Middle frontal gyrus (tissue), 1 donor: ENCODE data around the gene INPP4B.

Experiments used
- DNase-seq: peaks from one replicate; pipeline ENCODE4 v3.0.0-alpha.2; 2015; ENCODE audit warnings: low spot score; ENCODE audit errors: extremely low spot score

The INPP4B gene

DNA sequence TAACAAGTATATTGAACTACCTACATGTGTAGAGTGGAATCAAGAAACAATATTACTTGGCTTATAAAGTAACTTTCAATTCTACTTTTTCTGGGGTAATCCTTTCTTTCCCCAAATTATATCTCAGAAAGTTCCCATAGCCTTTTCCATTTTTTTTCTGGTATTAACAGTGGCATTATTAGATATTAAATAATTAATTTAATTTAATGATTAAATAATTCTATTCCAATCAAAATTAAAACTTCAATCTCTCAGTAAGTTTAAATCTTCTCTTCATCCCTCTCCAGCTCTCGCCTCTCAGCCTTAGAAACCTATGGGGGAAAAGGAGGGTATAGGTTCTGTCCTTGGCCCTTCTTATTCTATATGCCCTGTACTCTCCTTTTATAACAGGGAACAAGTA, 262.4 kb downstream of the INPP4B start:
- no peak for DNase-seq

DNA sequence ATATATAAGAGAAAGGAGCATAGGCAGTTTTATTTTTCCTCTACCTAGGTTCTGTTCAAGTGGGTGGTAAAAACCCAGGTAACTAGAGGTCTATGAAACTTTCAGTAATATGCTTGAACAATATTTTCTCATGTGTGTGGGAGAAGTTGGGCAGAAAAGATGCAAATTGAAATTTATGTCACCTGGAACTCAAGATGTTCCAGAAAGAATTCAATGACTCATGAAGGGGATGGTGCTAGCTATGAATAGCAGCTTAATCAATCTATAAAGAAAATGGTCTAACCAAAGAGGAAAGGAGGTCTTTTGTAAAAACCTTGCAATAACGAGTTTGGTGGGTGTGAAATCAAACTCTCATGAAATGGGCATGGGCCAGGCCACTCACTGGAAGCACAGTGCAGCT, 263.8 kb downstream of the INPP4B start:
- DNase-seq = no peak

DNA sequence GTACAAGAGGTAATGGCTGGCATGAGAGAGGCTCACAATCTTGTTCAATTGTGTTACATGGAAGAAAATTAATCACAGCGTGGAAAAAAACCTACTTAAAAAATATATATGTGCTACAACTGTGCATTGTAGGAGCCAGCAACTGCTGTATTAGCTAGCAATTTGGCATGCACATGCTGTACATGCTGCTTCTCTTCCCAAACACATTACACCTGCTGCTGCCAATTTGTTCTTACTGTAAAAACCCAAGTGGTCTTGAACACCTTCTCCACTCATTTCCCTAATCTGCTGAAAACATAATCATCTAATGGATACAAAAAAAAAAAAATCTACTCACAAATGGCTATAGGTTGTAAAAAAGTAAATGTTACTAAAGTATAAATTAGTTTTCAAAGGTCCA, 264.2 kb downstream of the INPP4B start:
- no peak for DNase-seq

DNA sequence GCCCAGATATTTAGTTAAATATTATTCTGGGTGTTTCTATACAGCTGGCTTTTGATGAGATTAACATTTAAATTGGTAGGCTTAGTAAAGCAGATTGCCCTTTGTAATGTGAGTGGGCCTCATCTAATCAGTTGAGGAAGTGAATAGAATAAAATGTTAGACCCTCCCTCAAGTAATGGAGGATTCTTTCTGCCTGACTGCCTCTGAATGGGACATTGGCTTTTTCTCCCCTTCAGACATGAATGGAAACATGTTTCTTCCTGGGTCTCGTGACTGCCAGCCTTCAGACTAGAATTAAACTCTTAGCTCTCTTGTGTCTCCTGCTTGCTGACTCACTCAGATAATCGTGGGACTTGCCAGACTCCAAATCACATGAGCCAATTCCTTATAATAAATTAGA, 266.7 kb downstream of the INPP4B start:
- DNase-seq = no peak

DNA sequence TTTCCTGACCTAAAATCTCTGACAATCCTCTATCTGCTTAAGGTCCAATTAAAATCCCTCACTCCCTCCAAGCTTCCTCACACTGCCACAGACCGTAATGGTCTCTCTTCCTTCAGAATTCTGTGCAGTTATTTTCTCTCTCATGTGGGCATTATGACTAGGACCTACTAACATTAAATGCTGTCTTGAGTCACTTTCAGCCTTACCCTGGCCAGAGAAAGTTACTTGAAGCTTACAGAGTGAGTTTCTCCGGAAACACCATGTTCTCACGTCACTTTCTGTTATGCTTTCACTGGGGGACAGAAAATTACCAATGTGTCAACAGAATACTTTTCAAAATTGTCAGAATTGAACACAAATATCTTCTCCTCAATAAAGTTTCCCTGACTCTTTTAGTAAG, 271.8 kb downstream of the INPP4B start:
- no peak for DNase-seq

DNA sequence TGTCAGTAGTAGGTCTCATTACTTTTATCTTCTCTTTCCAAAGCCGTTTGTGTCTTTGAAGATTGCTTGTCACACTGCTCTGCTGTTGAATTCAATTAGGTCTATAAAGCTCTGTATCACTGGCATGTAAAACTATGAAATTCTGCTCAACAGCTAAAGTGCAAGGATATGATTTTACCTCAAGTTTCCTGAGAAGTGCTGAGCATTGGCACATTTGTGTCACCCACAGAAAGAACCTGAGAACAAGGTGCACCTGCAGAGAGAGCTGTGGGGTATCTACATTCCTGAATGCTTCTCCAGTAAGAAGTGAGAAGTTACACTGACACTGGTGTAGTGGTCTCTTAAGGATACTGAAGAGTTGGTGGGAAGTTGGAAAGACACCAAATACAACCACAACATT, 274.0 kb downstream of the INPP4B start:
- DNase-seq = no peak

DNA sequence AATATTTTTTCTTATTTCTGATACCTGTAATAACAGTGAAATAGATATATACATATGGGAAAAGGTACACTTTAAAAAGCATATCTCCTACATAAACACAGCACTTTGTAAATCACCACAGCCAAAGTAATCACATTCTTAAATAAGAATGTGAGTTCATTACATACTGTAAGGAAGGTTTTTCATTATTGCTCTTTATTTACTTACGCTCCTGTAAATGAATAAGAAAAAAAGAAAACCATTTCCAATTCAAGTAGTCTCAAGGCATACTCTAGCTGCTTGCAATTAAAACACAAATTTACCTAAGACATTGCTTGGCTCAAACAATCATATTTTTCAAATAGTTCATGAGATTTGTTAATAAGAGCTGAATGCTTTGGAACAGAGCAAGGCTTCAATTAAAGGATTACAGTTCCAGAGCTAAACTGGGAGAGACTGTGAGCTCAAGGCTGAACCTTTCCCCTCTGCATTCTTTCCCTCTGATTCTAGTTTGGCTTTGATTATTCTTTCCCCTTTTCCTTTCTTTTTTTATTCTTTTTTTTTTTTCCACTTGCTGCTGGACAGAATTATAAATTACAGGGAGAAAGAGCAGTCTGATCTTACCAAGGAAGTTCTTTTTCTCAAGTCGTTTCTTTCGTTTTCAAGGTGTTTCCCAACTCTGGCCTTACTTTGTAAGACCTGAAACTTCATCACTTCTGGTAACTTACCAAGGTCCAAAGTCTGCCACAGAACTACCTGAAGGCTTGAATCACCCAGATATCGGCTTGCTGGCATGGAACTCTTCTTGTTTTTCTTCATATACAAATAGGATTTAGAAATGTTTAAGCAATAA, 278.3 kb downstream of the INPP4B start:
- no peak for DNase-seq

DNA sequence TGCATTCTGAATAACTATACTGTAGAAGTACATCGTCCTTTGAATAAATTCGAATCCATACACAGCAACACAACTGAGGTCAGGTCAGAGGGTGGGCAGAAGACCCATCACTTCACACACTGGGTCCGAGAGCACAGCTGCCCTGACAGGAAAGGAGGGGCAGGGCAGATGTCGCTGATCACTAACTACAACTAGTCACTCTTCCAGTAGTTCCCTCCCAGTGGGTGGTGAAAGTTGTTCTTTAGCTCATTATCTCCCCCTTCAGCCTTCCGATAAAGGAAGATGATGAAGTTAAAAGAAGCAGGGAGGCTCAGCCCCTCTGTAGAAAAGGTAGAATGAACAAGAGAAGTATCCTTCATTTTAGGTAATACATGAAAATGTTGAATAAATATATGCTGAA, 278.9 kb downstream of the INPP4B start:
- DNase-seq = no peak

DNA sequence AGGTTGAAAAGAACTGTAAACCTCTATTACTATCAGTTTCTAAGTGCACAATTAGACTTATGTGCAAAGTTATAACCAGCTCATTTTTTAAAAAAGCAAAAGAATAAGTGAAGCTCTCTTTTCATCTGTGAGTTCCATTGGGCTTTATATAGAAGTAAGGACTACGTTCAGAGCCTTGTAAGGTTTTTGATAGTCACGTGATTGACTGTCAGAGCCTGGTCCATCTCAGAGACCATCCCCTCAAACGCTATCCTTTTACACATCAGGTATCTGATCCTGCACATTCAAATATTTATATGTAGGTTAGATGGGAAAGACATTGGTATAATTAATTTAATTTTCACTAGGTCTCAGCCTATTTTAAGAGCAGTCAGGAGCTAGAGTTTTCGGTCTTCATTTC, 279.3 kb downstream of the INPP4B start:
- no peak for DNase-seq

DNA sequence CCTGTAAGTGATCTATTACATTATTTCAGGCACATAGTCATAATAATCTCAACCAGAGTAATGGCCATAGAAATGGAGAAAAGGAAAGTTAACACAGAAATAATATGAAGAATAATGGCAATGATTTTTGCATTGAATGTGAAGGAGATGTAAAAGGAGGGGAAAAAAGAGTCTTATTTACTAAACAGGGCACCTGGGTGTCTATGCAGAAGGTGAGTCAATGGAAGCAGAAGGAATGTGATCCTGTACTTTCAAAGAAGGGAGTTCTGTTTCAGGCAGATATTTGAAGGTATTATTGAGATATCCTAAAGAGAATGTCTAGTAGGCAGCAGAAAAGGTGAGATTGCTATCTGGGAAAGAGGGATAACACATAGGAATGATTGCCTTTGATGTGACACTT, 279.9 kb downstream of the INPP4B start:
- DNase-seq = no peak

DNA sequence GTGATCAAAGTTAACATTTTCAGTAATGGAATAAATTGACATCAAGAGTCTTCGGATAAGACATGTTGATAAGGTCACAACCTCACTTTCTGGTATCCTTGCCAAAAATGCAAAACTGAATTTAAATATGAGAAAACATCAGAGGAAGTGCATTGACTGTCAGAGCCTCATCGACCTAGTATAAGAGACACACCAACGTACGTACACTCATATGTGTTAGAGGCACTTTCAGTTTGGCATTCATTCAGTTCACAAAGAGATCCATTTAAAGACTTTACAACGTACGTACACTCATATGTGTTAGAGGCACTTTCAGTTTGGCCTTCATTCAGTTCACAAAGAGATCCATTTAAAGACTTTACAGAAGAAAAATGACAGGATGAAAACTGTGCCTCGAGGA, 280.3 kb downstream of the INPP4B start:
- DNase-seq = no peak

DNA sequence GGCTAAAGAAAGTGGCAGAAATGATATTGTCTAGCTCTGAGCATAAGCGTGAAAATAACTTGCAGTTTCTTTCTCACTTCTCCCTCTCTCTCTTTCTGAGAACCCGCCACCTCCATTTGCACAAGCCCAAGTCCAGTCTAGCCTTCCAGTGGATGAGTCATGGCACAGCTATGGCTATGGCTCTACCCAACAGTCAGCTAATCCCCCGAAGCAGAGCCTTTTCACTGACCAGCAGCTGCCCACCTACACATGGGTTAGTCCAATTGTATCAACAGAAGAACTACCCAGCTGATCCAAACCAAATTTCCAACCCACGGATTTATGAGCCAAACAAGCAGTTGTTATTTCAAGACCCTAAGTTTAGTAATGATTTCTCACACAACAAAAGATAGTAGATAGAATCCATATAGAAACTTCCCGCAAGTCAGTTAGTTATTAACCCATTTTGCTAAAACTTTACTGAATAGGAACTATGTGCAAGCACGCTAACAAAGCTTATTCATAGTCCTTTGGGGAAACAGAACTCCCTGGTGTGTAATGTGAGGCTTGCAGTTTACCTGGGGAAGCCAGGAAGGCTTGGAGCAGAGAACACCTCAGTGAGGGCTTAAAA, 282.3 kb downstream of the INPP4B start:
- DNase-seq = no peak

DNA sequence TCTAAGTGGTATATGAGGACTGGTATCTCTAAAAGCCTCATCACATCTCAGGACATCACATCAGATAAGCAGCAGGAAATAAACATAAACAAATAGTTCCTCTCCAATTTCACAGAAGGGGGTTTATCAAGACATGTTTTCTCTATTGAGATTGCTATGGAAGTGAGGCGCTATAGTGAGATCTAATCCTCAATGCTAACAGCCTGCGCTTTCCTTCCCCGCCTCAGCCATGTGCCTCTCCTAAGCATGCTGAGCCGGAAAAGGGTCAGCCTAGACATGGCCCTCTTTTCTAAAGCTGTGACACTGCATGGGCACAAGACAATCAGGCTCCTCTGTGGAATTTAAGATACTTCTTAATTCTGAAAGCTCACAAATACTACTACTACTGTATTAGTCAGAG, 286.1 kb downstream of the INPP4B start:
- DNase-seq = no peak

DNA sequence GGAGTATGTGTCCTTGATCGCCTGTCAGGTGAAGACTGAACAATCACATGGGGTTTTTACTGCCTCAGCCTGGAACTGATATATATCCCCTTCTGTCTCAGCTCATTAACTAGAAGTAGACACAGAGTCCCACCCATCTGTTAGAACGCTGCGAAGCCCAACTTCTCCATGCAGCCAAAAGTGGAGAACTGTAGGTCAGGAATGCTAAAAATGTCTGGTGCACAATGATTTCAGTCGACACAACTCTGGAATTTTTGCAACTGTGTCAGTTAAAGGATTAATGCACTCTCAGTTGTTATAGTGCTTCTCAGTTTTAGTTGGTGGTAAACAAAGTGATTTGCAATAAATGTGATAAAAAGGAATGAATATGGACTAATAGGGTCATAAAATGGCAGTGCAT, 287.2 kb downstream of the INPP4B start:
- DNase-seq = no peak

DNA sequence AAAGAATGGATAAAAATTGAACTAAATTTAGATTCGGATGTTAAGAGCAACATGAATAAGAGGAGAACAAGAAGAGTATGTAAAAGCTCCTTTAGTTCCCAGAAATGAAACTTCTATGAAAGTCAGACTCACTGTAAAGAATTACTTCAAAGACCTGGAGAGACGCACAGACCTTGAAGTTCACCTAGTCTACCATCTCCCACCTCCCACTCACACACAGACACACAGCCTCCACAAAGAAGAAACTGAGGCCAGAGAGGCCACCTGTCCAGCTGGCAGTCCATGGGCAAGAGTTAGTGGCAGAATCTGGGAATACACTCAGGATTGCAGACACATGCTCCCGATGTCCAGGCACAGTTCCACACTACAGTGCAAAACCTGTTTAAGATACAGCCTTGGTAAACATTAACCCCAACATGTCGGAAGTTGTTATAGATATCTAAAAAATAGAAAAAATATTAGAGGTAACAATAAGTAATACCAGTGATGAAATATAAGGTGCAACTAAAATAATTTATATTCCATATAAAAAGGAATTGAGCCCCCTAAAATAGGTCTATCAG, 288.8 kb downstream of the INPP4B start:
- no peak for DNase-seq

DNA sequence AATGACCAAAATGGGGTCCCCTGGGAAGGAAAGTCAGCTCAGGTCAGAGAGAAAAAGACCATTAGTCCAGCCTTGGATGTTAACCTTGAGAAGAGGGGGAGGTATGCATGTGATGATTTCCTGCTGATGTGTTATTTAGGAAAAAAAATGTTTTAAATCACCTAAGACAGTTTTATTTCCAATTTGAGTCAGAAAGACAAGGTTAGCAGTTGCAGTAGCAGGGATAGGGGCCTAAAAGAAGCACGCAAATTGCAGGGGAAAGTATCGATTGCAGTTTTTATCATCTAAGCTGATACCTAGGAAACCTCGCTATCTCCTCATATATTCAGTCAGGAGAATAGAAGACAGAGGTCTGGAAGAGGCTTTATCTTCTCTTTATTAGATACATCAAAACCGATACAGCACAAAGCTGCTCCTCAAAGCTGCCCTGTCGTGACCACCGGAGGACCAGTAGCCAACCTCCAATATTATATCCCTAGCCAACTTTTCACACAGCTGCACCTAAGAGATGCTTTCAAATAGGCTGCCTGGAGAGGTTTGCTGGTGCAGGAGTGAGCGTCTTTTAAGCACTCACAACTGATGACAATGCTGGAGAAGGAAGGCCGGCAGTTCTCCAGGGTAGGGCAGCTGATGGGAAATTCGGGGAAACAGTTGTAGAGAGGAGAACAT, 289.4 kb downstream of the INPP4B start:
- DNase-seq = no peak

DNA sequence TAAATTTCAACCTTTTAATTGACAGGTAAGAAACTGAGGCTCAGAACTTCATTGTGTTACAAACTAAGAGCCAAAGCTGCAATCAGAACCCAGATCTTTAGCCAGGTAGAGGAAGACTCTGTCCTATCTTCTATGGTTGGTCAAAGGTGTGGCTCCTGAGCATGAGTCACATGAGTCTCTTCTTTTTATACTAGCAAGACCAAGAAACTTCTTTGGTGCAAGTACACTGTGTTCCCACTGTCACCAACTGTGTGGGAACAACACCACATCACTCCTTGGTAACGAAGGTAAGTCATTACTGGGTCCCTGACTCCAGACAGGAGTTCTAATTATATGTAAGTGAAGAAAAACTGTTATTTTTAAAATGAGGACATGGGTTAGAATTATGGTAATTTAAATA, 290.1 kb downstream of the INPP4B start:
- DNase-seq = no peak

DNA sequence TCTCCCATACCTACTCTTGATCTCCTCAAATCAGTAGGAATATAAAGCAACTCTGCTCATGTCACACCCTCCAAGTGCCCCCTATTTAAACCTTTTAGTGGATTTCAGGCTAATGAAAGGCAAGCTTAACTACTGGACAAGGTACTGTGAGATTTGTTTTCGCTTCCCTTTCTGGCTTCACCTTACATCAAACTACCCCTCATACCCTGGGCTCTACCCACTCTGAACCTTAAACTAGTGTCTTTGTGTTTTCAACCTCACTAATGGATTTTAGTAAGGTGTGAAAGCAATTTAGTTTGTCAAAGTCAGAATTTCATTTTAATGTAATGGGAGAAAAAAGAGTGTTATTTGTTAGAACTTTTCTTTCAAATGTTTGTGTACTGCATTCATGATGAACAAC, 291.7 kb downstream of the INPP4B start:
- DNase-seq = no peak

DNA sequence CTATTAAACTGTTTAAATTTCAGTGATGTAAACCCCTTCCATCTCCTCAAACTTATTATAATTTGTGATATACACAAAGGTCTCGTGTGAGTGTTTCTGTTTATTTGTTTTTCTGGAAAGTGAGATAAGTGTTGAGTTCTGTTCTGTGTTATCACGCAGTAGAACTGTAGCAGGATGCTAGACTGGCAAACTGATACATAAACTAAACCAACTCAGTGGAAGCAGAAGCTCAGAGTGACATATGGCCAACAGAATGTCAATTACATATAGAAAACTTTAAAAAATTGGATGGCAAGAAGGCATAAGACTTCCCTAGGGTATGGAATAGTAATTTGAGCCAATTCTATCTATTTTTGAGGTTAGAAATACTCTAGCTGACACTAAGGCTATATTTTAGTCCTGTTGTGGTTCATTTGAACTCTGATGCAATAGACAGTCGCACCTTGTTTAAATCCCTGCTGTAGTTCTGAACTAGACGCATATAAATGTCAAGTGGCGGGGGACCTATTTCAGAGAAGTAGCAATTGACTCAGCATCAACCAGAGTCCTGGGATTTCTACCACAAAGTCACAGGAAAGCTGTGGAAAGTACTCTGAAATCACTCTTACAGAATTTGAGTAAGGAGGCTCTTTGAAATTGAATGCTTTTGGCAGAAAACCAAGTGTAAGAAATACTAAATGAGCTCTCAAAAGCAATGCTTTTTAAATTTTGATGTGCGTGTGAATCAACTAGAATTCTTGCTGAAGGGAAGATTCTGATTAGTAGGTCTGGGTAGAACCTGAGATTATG, 294.4 kb downstream of the INPP4B start:
- no peak for DNase-seq

DNA sequence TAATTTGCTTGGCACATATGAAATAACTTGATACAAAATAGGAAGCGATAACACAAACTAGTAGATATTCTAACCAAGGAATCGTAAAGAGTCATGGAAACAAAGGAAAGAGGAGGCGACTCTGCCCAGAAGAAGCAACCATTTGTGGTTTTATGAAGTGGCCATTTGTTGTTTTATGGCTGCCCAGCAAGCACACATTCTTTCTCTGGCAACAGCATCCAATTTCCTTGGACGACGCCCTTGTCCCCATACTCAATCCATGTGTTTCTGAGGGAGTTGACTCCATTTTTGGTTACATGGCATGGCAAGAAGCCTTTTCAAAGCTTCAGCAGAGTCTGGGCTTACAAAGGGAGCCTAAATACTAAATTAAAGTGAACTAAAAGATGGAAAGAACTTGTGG, 295.1 kb downstream of the INPP4B start:
- DNase-seq = no peak

DNA sequence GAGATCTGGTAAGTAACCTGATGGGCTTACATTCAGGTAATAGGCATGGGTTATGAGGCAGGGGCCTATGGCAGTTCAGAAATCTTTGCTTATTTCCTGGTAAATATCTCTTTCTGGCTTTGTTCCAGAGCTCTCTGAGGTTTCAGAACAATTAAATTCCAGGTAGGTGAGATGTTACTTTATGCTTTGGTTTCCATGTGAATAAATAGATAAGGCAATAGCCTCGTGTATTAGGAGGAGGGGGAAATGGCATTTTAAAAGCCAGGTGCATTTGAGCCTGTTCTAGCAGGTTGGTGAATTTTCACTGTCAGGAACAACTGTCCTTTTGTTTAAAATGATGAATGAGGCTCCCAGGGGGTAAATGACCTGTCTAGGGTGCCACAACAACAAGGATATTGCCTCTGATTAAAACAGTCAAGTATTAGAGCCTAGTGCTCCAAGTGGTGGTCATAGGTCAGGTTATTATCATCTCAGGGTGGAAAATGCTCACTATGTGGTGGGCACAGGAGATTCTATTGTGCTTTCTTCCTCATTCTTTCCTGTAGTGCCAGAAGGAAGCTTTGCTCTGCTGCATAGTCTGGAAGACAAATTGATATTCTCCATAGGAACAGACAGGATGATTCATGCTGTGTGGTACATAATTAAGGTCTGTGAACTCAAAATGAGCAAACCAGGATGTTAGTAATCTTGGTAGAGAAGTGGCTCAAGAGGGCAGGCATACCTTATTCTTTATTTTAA, 296.2 kb downstream of the INPP4B start:
- DNase-seq = no peak
